Measurements from ENCODE around the gene PROSER2. TPM values are rescaled to one million over a fixed set of nuclear protein-coding genes. Genes with fewer than 3 reads are reported as not detected.

The PROSER2 gene
- total and polyA plus RNA-seq, 9 of the 15 experiments (the other 6 are each of a cell fraction or from before 2014, with no cell fraction given), result 0.62 to 14.8 (median 2.9) TPM

DNA sequence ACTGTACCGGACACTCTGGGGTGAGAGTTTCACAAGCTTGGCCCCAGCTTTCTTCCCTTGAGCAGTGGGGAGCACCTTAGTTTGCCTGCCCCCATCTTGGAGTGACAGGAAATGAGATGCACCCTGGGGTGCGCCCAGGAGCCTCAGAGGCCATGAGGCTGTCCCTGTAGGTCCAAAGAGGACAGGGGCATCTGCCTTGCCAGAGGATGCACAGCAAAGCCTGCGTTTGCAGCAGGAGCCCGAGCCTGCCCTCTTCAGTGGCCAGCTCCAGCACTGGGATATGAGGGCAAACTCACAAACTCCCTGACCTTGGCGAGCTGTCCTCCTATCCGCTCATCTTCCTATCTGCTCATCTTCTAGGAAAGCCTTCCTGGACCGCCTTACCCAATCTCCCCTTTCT is 79.5 kb downstream of the PROSER2 start (continued):
- TF ChIP-seq, protein P1, sequence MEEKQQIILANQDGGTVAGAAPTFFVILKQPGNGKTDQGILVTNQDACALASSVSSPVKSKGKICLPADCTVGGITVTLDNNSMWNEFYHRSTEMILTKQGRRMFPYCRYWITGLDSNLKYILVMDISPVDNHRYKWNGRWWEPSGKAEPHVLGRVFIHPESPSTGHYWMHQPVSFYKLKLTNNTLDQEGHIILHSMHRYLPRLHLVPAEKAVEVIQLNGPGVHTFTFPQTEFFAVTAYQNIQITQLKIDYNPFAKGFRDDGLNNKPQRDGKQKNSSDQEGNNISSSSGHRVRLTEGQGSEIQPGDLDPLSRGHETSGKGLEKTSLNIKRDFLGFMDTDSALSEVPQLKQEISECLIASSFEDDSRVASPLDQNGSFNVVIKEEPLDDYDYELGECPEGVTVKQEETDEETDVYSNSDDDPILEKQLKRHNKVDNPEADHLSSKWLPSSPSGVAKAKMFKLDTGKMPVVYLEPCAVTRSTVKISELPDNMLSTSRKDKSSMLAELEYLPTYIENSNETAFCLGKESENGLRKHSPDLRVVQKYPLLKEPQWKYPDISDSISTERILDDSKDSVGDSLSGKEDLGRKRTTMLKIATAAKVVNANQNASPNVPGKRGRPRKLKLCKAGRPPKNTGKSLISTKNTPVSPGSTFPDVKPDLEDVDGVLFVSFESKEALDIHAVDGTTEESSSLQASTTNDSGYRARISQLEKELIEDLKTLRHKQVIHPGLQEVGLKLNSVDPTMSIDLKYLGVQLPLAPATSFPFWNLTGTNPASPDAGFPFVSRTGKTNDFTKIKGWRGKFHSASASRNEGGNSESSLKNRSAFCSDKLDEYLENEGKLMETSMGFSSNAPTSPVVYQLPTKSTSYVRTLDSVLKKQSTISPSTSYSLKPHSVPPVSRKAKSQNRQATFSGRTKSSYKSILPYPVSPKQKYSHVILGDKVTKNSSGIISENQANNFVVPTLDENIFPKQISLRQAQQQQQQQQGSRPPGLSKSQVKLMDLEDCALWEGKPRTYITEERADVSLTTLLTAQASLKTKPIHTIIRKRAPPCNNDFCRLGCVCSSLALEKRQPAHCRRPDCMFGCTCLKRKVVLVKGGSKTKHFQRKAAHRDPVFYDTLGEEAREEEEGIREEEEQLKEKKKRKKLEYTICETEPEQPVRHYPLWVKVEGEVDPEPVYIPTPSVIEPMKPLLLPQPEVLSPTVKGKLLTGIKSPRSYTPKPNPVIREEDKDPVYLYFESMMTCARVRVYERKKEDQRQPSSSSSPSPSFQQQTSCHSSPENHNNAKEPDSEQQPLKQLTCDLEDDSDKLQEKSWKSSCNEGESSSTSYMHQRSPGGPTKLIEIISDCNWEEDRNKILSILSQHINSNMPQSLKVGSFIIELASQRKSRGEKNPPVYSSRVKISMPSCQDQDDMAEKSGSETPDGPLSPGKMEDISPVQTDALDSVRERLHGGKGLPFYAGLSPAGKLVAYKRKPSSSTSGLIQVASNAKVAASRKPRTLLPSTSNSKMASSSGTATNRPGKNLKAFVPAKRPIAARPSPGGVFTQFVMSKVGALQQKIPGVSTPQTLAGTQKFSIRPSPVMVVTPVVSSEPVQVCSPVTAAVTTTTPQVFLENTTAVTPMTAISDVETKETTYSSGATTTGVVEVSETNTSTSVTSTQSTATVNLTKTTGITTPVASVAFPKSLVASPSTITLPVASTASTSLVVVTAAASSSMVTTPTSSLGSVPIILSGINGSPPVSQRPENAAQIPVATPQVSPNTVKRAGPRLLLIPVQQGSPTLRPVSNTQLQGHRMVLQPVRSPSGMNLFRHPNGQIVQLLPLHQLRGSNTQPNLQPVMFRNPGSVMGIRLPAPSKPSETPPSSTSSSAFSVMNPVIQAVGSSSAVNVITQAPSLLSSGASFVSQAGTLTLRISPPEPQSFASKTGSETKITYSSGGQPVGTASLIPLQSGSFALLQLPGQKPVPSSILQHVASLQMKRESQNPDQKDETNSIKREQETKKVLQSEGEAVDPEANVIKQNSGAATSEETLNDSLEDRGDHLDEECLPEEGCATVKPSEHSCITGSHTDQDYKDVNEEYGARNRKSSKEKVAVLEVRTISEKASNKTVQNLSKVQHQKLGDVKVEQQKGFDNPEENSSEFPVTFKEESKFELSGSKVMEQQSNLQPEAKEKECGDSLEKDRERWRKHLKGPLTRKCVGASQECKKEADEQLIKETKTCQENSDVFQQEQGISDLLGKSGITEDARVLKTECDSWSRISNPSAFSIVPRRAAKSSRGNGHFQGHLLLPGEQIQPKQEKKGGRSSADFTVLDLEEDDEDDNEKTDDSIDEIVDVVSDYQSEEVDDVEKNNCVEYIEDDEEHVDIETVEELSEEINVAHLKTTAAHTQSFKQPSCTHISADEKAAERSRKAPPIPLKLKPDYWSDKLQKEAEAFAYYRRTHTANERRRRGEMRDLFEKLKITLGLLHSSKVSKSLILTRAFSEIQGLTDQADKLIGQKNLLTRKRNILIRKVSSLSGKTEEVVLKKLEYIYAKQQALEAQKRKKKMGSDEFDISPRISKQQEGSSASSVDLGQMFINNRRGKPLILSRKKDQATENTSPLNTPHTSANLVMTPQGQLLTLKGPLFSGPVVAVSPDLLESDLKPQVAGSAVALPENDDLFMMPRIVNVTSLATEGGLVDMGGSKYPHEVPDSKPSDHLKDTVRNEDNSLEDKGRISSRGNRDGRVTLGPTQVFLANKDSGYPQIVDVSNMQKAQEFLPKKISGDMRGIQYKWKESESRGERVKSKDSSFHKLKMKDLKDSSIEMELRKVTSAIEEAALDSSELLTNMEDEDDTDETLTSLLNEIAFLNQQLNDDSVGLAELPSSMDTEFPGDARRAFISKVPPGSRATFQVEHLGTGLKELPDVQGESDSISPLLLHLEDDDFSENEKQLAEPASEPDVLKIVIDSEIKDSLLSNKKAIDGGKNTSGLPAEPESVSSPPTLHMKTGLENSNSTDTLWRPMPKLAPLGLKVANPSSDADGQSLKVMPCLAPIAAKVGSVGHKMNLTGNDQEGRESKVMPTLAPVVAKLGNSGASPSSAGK (IDR thresholded peaks at IDR 0.05), result no peak
- no peak for TF ChIP-seq DNMT1 (IDR thresholded peaks at IDR 0.05)
- no peak for TF ChIP-seq RCOR1 (IDR thresholded peaks at IDR 0.05; ENCODE audit: borderline replicate concordance in 1 of 2, low read depth in 2 of 2, low read length in 2 of 2)
- no peak for TF ChIP-seq ZNF707 (CRISPR knock-in tag; conservative IDR thresholded peaks at IDR 0.05)
- no peak for TF ChIP-seq FOXM1 (IDR thresholded peaks at IDR 0.05; ENCODE audit: low read depth)
- no peak for TF ChIP-seq FOXM1 (CRISPR knock-in tag; IDR thresholded peaks at IDR 0.05; ENCODE audit: low read depth)
- no peak for TF ChIP-seq ZFP30 (CRISPR knock-in tag; IDR thresholded peaks at IDR 0.05; ENCODE audit: borderline replicate concordance)
- TF ChIP-seq FOXJ2 (tag; IDR thresholded peaks at IDR 0.05), result no peak
